NCI-H2196 (cell line): ENCODE results near the gene ARRDC2.
"Not testable (repeated sequence)": the region's sequence is repeated elsewhere in the genome, so short reads cannot be mapped to it uniquely, and the experiment has no call there.

Source experiments
- DNase-seq: peaks from one replicate; lab custom pipeline; 2025; ENCODE audit not compliant: unreplicated experiment; lab: John Stamatoyannopoulos, UW

The ARRDC2 gene

GRCh38 chr19:18016209-18016910, 8.4 kb downstream of the ARRDC2 start:
- DNase-seq = no peak

GRCh38 chr19:18017275-18018083, 9.5 kb downstream of the ARRDC2 start:
- no peak for DNase-seq

- no peak for DNase-seq
Observed at GRCh38 chr19:18020212-18021085, 12.5 kb downstream of the ARRDC2 start.

- peak; percentile 48 for DNase-seq
Observed at GRCh38 chr19:18021121-18021755, 13.3 kb downstream of the ARRDC2 start.

- no peak for DNase-seq
Observed at GRCh38 chr19:18023622-18024251, 15.8 kb downstream of the ARRDC2 start.

- no peak for DNase-seq
Observed at GRCh38 chr19:18027151-18027550, 19.2 kb downstream of the ARRDC2 start.

- DNase-seq = peak; percentile 90
Observed at GRCh38 chr19:18029617-18030338, 21.8 kb downstream of the ARRDC2 start.

- DNase-seq = not testable (repeated sequence)
Observed at GRCh38 chr19:18031401-18031800, 23.4 kb downstream of the ARRDC2 start.

GRCh38 chr19:18032102-18032501, 24.1 kb downstream of the ARRDC2 start:
- DNase-seq = not testable (repeated sequence)

GRCh38 chr19:18041054-18041453, 33.1 kb downstream of the ARRDC2 start:
- DNase-seq = no peak

GRCh38 chr19:18043676-18044075, 35.7 kb downstream of the ARRDC2 start:
- no peak for DNase-seq

- peak; percentile 72 for DNase-seq
Observed at GRCh38 chr19:18044825-18045304, 36.9 kb downstream of the ARRDC2 start.

- DNase-seq = no peak
Observed at GRCh38 chr19:18045307-18046050, 37.5 kb downstream of the ARRDC2 start.

- no peak for DNase-seq
Observed at GRCh38 chr19:18046059-18046718, 38.2 kb downstream of the ARRDC2 start.

GRCh38 chr19:18049385-18049784, 41.4 kb downstream of the ARRDC2 start:
- DNase-seq = peak; percentile 52

GRCh38 chr19:18051887-18052286, 43.9 kb downstream of the ARRDC2 start:
- DNase-seq = no peak

GRCh38 chr19:18053576-18054219, 45.7 kb downstream of the ARRDC2 start:
- no peak for DNase-seq

- DNase-seq = no peak
Observed at GRCh38 chr19:18055967-18056366, 48.0 kb downstream of the ARRDC2 start.
